Sigmoid colon (tissue), 7 donors: ENCODE measurements around the gene ATOSB. TPM values are rescaled to one million over a fixed set of nuclear protein-coding genes. Genes with fewer than 3 reads are reported as not detected.

Experiments used
- DNase-seq: peaks from one replicate; pipeline ENCODE4 v3.0.0-alpha.2; 2019
- H3K27ac ChIP-seq, 4 donors: fragments of 200-600 bp; sonication (generic); one replicate each; pipeline ENCODE4 v1.5.1; 2016 to 2019; ENCODE audit warnings: mild to moderate bottlenecking in 1 of 4
- H3K27me3 ChIP-seq, 3 donors: fragments of 200-600 bp; sonication (generic); one replicate each; pipeline ENCODE4 v1.5.1; 2019; ENCODE audit warnings: mild to moderate bottlenecking in 1 of 3
- H3K36me3 ChIP-seq, 4 donors: fragments of 200-600 bp; sonication (generic); one replicate each; pipeline ENCODE4 v1.5.1; 2016 to 2019
- H3K4me1 ChIP-seq, 4 donors: fragments of 200-600 bp; sonication (generic); one replicate each; pipeline ENCODE4 v1.5.1; 2017 to 2019
- H3K4me3 ChIP-seq, 4 donors: fragments of 200-600 bp; sonication (generic); one replicate each; pipeline ENCODE4 v1.5.1; 2017 to 2019; ENCODE audit warnings: mild to moderate bottlenecking in 2 of 4, moderate library complexity in 1 of 4
- H3K9me3 ChIP-seq, 4 donors: fragments of 200-600 bp in 3 of 4; sonication (generic) in 3 of 4; one replicate each; pipeline versions ENCODE4 v1.5.1 to v1.6.1; 2013 to 2019
- CTCF ChIP-seq, 4 experiments: fragments of 450-650 bp in 3 of 4; fragments of 200-600 bp in 1 of 4; IDR thresholded peaks; one replicate each; pipeline ENCODE4 v1.5.1; 2016 to 2019; ENCODE audit warnings: antibody characterized with exemption in 4 of 4, mild to moderate bottlenecking in 3 of 4, moderate library complexity in 2 of 4
- EP300 ChIP-seq, 4 donors: sonication (generic); formaldehyde crosslinking; IDR thresholded peaks; one replicate each; pipeline ENCODE4 v1.6.1; 2017; ENCODE audit warnings: antibody characterized with exemption in 4 of 4
- POLR2A ChIP-seq, 2 donors: fragments of 450-650 bp; IDR thresholded peaks; one replicate each; pipeline ENCODE4 v1.6.1; 2016; ENCODE audit warnings: antibody characterized with exemption in 2 of 2, mild to moderate bottlenecking in 2 of 2, moderate library complexity in 2 of 2
- POLR2AphosphoS5 ChIP-seq, 4 donors: sonication (generic); formaldehyde crosslinking; IDR thresholded peaks; one replicate each; pipeline ENCODE4 v1.6.1; 2017; ENCODE audit warnings: antibody characterized with exemption in 4 of 4
- WGBS, 2 donors: extraction: QIAGEN DNeasy Blood & Tissue Kit; methylation state at CpG; one replicate each; pipeline ENCODE4 v1.1.7; 2013; 5-methylcytosine and 5-hydroxymethylcytosine counted together
- intact Hi-C: fragments of 100-400 bp; cut with DNase I; formaldehyde crosslinking; loops from one replicate; pipeline ENCODE4 v1.15.1; 2023
- polyA plus RNA-seq, 3 donors: library from polyadenylated mRNA; stranded (reverse); fragments of 200-250 nt; gene quantifications; one replicate each; pipeline ENCODE4 v1.2.3, GENCODE V29; 2013
- total RNA-seq, 4 donors: library from RNA; depleted of rRNA; stranded (reverse); fragments of >200 nt; gene quantifications; one replicate each; pipeline ENCODE4 v1.1.0, GENCODE V29; 2016
- donor health status: healthy with polysubstance abuse.
- donor health status: Bipolar disorder and iron deficiency.
- donor health status: healthy.

ATOSB gene
- total and polyA plus RNA-seq, 7 donors, result 10.5 to 27.3 (median 19.4) TPM

GRCh38 chr9:35112257-35113020 is 3.2 kb downstream of the ATOSB start:
- H3K4me3 ChIP-seq, result no peak overlapping the region
- no peak for DNase-seq
- intact Hi-C loops, result loop anchor here (5.0 kb wide), 3 partner anchors 40 to 490 kb away; partner anchors contain the start of gene VCP
- H3K27ac ChIP-seq, result peak overlapping the region; percentile 90 to 96 (median 92)
- H3K4me1 ChIP-seq, result peaks cover 0 to 70% (median 59%) of the 10 kb centered on the region in 4 donors
- 76 to 85% methylated on average over 3 of the region's 3 CpGs for WGBS, 2 donors
- peaks cover 0 to 3% (median 0%) of the 10 kb centered on the region in 4 donors for H3K9me3 ChIP-seq
- H3K27me3 ChIP-seq, result no peaks in the 10 kb centered on the region
- peaks cover 7 to 13% (median 11%) of the 10 kb centered on the region in 4 donors for H3K36me3 ChIP-seq
- no peak for TF ChIP-seq EP300 (IDR thresholded peaks at IDR 0.05)
- no peak for TF ChIP-seq POLR2AphosphoS5 (IDR thresholded peaks at IDR 0.05)
- no peak for TF ChIP-seq POLR2A (IDR thresholded peaks at IDR 0.05)
- no peak for TF ChIP-seq CTCF (IDR thresholded peaks at IDR 0.05)

GRCh38 chr9:35111001-35111933 is 4.4 kb downstream of the ATOSB start:
- peak overlapping the region; percentile 58 to 87 (median 72) for H3K4me3 ChIP-seq
- intact Hi-C loops, result loop anchor here (1.0 to 5.0 kb wide), 4 partner anchors 8 to 491 kb away; partner anchors contain the start of genes STOML2 and VCP
- H3K9me3 ChIP-seq, result peaks cover 0 to 3% (median 0%) of the 10 kb centered on the region in 4 donors
- peaks cover 0 to 60% (median 52%) of the 10 kb centered on the region in 4 donors for H3K4me1 ChIP-seq
- TF ChIP-seq POLR2AphosphoS5 (IDR thresholded peaks at IDR 0.05), result peak; percentile 23 to 83 (median 63)
- no peak for TF ChIP-seq CTCF (IDR thresholded peaks at IDR 0.05)
- TF ChIP-seq POLR2A (IDR thresholded peaks at IDR 0.05), result peak in 1 of 2 donors; percentile 19
- peaks cover 16 to 25% (median 19%) of the 10 kb centered on the region in 4 donors for H3K36me3 ChIP-seq
- WGBS, 2 donors, result 2% methylated on average over 57 of the region's 57 CpGs
- peak overlapping the region; percentile 90 to 96 (median 92) for H3K27ac ChIP-seq
- no peaks in the 10 kb centered on the region for H3K27me3 ChIP-seq
- peak; percentile 99 for DNase-seq

- peak overlapping the region; percentile 90 to 96 (median 92) for H3K27ac ChIP-seq
- peaks cover 0 to 56% (median 50%) of the 10 kb centered on the region in 4 donors for H3K4me1 ChIP-seq
- peaks cover 25 to 34% (median 28%) of the 10 kb centered on the region in 4 donors for H3K36me3 ChIP-seq
- TF ChIP-seq POLR2A (IDR thresholded peaks at IDR 0.05) (no peak), POLR2AphosphoS5 (IDR thresholded peaks at IDR 0.05) (no peak), EP300 (IDR thresholded peaks at IDR 0.05) (no peak), CTCF (IDR thresholded peaks at IDR 0.05) (no peak)
- no peaks in the 10 kb centered on the region for H3K27me3 ChIP-seq
- peaks cover 0 to 3% (median 0%) of the 10 kb centered on the region in 4 donors for H3K9me3 ChIP-seq
- intact Hi-C loops, result loop anchor here (5.0 kb wide), 3 partner anchors 38 to 492 kb away; partner anchors contain the start of gene VCP
- DNase-seq, result no peak
- H3K4me3 ChIP-seq, result peak overlapping the region in 3 of 4 donors; percentile 58 to 87 (median 82)
- 46 to 48% methylated on average over 3 of the region's 3 CpGs for WGBS, 2 donors
Observed at GRCh38 chr9:35110327-35110761, 5.3 kb downstream of the ATOSB start.

- intact Hi-C loops, result no loop called here
- Histone ChIP-seq H3K4me1 (peaks cover 0 to 43% (median 37%) of the 10 kb centered on the region in 4 donors), H3K4me3 (no peak overlapping the region), H3K27me3 (no peaks in the 10 kb centered on the region), H3K36me3 (peaks cover 29 to 45% (median 37%) of the 10 kb centered on the region in 4 donors), H3K9me3 (peaks cover 0 to 3% (median 0%) of the 10 kb centered on the region in 4 donors), H3K27ac (no peak overlapping the region)
- 65 to 72% methylated on average over 8 of the region's 8 CpGs for WGBS, 2 donors
- DNase-seq, result no peak
- TF ChIP-seq POLR2AphosphoS5 (IDR thresholded peaks at IDR 0.05) (no peak), CTCF (IDR thresholded peaks at IDR 0.05) (no peak), EP300 (IDR thresholded peaks at IDR 0.05) (no peak), POLR2A (IDR thresholded peaks at IDR 0.05) (no peak)
Observed at GRCh38 chr9:35108946-35109575, 6.6 kb downstream of the ATOSB start.
